Caco-2 (cell line): ENCODE results near the gene ERGIC1. TPM values are rescaled to one million over a fixed set of nuclear protein-coding genes. Genes with fewer than 3 reads are reported as not detected.

Experiments used
- BruUV-seq: library from RNA; stranded (reverse); fragments of 400-500 nt; replicated peaks from 2 replicates; lab custom pipeline; 2021; lab: Mats Ljungman, UMichigan
- CTCF ChIA-PET: fragments of 300-600 bp; sonication (Branson Sonifier 250); formaldehyde crosslinking; loops from one replicate; lab custom pipeline; 2022; ENCODE audit warnings: antibody characterized with exemption; lab: Charles Lee
- POLR2A ChIA-PET: fragments of 300-600 bp; sonication (Branson Sonifier 250); formaldehyde crosslinking; loops from one replicate; lab custom pipeline; 2022; ENCODE audit warnings: antibody characterized with exemption; lab: Charles Lee
- DNase-seq, 2 experiments: peaks; one replicate each; pipeline versions ENCODE4 v3.0.0 to v3.0.0-alpha.2; 2020 to 2022
- H3K27me3 ChIP-seq: replicated peaks from 2 replicates; pipeline ENCODE4 v1.6.0; 2011; ENCODE audit warnings: low read length; ENCODE audit not compliant: control insufficient read depth, insufficient read depth
- H3K36me3 ChIP-seq: 2 replicates; pipeline ENCODE4 v1.5.1; 2011; ENCODE audit warnings: low read length; ENCODE audit not compliant: control insufficient read depth, insufficient read depth
- H3K4me1 ChIP-seq: fragments of 250-450 bp; sonication (Bioruptor Pico); 2 replicates; pipeline ENCODE4 v1.5.1; 2020; ENCODE audit warnings: mild to moderate bottlenecking
- H3K4me3 ChIP-seq: 2 replicates; pipeline ENCODE4 v1.5.1; 2011; ENCODE audit warnings: low read depth, mild to moderate bottlenecking, control low read depth, low read length
- H3K9me3 ChIP-seq: fragments of 250-450 bp; sonication (Bioruptor Pico); 2 replicates; pipeline ENCODE4 v1.5.1; 2020; ENCODE audit warnings: mild to moderate bottlenecking, moderate library complexity
- H3K27ac Mint-ChIP-seq: one replicate; pipeline ENCODE4 v1.8.0; 2022; ENCODE audit warnings: mixed read lengths; ENCODE audit not compliant: unreplicated experiment
- H3K27me3 Mint-ChIP-seq: one replicate; pipeline ENCODE4 v1.8.0; 2022; ENCODE audit warnings: mixed read lengths; ENCODE audit not compliant: insufficient read depth, unreplicated experiment
- H3K36me3 Mint-ChIP-seq: one replicate; pipeline ENCODE4 v1.8.0; 2022; ENCODE audit warnings: mild to moderate bottlenecking, mixed read lengths; ENCODE audit not compliant: insufficient read depth, unreplicated experiment
- H3K4me1 Mint-ChIP-seq: one replicate; pipeline ENCODE4 v1.8.0; 2022; ENCODE audit warnings: low read depth, mixed read lengths; ENCODE audit not compliant: unreplicated experiment
- H3K4me3 Mint-ChIP-seq: one replicate; pipeline ENCODE4 v1.8.0; 2022; ENCODE audit warnings: mild to moderate bottlenecking, moderate library complexity, mixed read lengths; ENCODE audit not compliant: unreplicated experiment
- H3K9me3 Mint-ChIP-seq: one replicate; pipeline ENCODE4 v1.8.0; 2022; ENCODE audit warnings: mixed read lengths; ENCODE audit not compliant: unreplicated experiment
- CTCF ChIP-seq, 2 experiments: fragments of 200-600 bp in 1 of 2; IDR thresholded peaks; 1 replicate in 1 of 2; 2 replicates in 1 of 2; pipeline versions ENCODE4 v1.5.1 to v1.8.0; 2011 to 2022; ENCODE audit warnings: antibody characterized with exemption in 1 of 2, control low read depth in 1 of 2, inconsistent platforms in 1 of 2, low read depth in 1 of 2, low read length in 1 of 2, mild to moderate bottlenecking in 1 of 2, moderate library complexity in 1 of 2; ENCODE audit not compliant: insufficient read depth in 1 of 2, severe bottlenecking in 1 of 2, unreplicated experiment in 1 of 2
- intact Hi-C: fragments of 100-400 bp; cut with micrococcal nuclease; formaldehyde crosslinking; loops from one replicate; pipeline ENCODE4 v1.10.0; 2022; ENCODE audit not compliant: unreplicated experiment
- total RNA-seq: library from RNA; stranded (reverse); gene quantifications from 2 replicates; pipeline ENCODE4 v1.2.3, GENCODE V29; 2022

The ERGIC1 gene
- total RNA-seq, 1 experiment from 2014 or later: 161 TPM

- Mint-ChIP-seq H3K4me3 (no peak overlapping the region), H3K4me1 (no peaks in the 10 kb centered on the region), H3K27ac (no peak overlapping the region), H3K9me3 (no peaks in the 10 kb centered on the region), H3K27me3 (no peaks in the 10 kb centered on the region), H3K36me3 (no peaks in the 10 kb centered on the region)
- ChIA-PET POLR2A (no interaction called here), CTCF (no interaction called here)
- no TSS peak for BruUV-seq
- Histone ChIP-seq H3K4me3 (no peak overlapping the region), H3K4me1 (peaks cover 23% of the 10 kb centered on the region), H3K9me3 (no peaks in the 10 kb centered on the region; the same call in 1 of the 2 replicates), H3K27me3 (no peaks in the 10 kb centered on the region), H3K36me3 (no peaks in the 10 kb centered on the region)
- intact Hi-C loops: no loop called here
- no peak for DNase-seq
- TF ChIP-seq CTCF (IDR thresholded peaks at IDR 0.05; ENCODE audit: insufficient read depth in 1 of 2, low read depth in 1 of 2, low read length in 1 of 2, severe bottlenecking in 1 of 2, unreplicated experiment in 1 of 2): no peak
Observed at GRCh38 chr5:172793577-172794488, 40.2 kb upstream of the ERGIC1 start.

- ChIA-PET POLR2A (interaction anchor here (0.5 kb wide), 1 partner anchor 23 kb away, joined by 4 read pairs; no protein-coding TSS in a partner anchor), CTCF (no interaction called here)
- H3K4me3 Mint-ChIP-seq: no peak overlapping the region
- no peaks in the 10 kb centered on the region for H3K27me3 Mint-ChIP-seq
- H3K4me1 ChIP-seq: peaks cover 12% of the 10 kb centered on the region
- intact Hi-C loops: no loop called here
- no peak overlapping the region for H3K4me3 ChIP-seq
- no peaks in the 10 kb centered on the region for H3K4me1 Mint-ChIP-seq
- H3K9me3 ChIP-seq: no peaks in the 10 kb centered on the region; the same call in 1 of the 2 replicates
- no peak for TF ChIP-seq CTCF (IDR thresholded peaks at IDR 0.05; ENCODE audit: insufficient read depth in 1 of 2, low read depth in 1 of 2, low read length in 1 of 2, severe bottlenecking in 1 of 2, unreplicated experiment in 1 of 2)
- no peaks in the 10 kb centered on the region for H3K36me3 ChIP-seq
- no TSS peak for BruUV-seq
- H3K9me3 Mint-ChIP-seq: no peaks in the 10 kb centered on the region
- no peak overlapping the region for H3K27ac Mint-ChIP-seq
- no peaks in the 10 kb centered on the region for H3K36me3 Mint-ChIP-seq
- H3K27me3 ChIP-seq: no peaks in the 10 kb centered on the region
- no peak for DNase-seq
Observed at GRCh38 chr5:172795318-172795977, 38.6 kb upstream of the ERGIC1 start.

- intact Hi-C loops: no loop called here
- no TSS peak for BruUV-seq
- Mint-ChIP-seq H3K9me3 (no peaks in the 10 kb centered on the region), H3K36me3 (no peaks in the 10 kb centered on the region), H3K4me1 (no peaks in the 10 kb centered on the region), H3K4me3 (no peak overlapping the region), H3K27ac (no peak overlapping the region), H3K27me3 (no peaks in the 10 kb centered on the region)
- H3K9me3 ChIP-seq: no peaks in the 10 kb centered on the region; the same call in 1 of the 2 replicates
- H3K27me3 ChIP-seq: no peaks in the 10 kb centered on the region
- H3K4me1 ChIP-seq: peaks cover 13% of the 10 kb centered on the region
- H3K36me3 ChIP-seq: no peaks in the 10 kb centered on the region
- no peak for TF ChIP-seq CTCF (IDR thresholded peaks at IDR 0.05; ENCODE audit: insufficient read depth in 1 of 2, low read depth in 1 of 2, low read length in 1 of 2, severe bottlenecking in 1 of 2, unreplicated experiment in 1 of 2)
- ChIA-PET POLR2A (interaction anchor here (0.5 to 0.7 kb wide), 2 partner anchors 21 to 24 kb away, joined by 3 to 4 read pairs; no protein-coding TSS in a partner anchor), CTCF (no interaction called here)
- DNase-seq: no peak
- no peak overlapping the region for H3K4me3 ChIP-seq
Observed at GRCh38 chr5:172796306-172796705, 37.7 kb upstream of the ERGIC1 start.
